MCF 10A (cell line): ENCODE results near the gene MRTO4. TPM values are rescaled to one million over a fixed set of nuclear protein-coding genes. Genes with fewer than 3 reads are reported as not detected.
"Not testable (repeated sequence)": the region's sequence is repeated elsewhere in the genome, so short reads cannot be mapped to it uniquely, and the experiment has no call there.

ENCODE experiments used
- BruUV-seq: library from RNA; stranded (reverse); fragments of 400-500 nt; replicated peaks from 2 replicates; lab custom pipeline; 2021; lab: Mats Ljungman, UMichigan
- CTCF ChIA-PET: fragments of 300-600 bp; sonication (Branson Sonifier 250); formaldehyde crosslinking; extraction: SDS; loops from one replicate; lab custom pipeline; 2021; ENCODE audit warnings: antibody characterized with exemption, inconsistent platforms; lab: Yijun Ruan, JAX
- POLR2A ChIA-PET: fragments of 300-600, 350-650 bp; sonication (Branson Sonifier 250); formaldehyde crosslinking; extraction: SDS; loops from one replicate; lab custom pipeline; 2020; ENCODE audit warnings: antibody characterized with exemption, inconsistent platforms; lab: Yijun Ruan, JAX
- DNase-seq: peaks from one replicate; pipeline ENCODE4 v3.0.0-alpha.2; 2018; ENCODE audit not compliant: unreplicated experiment
- H3K27ac Mint-ChIP-seq: one replicate; pipeline ENCODE4 v1.8.0; 2022; ENCODE audit warnings: mild to moderate bottlenecking, low read depth, mixed read lengths; ENCODE audit not compliant: unreplicated experiment
- H3K27me3 Mint-ChIP-seq: one replicate; pipeline ENCODE4 v1.8.0; 2022; ENCODE audit warnings: mixed read lengths; ENCODE audit not compliant: insufficient read depth, unreplicated experiment
- H3K36me3 Mint-ChIP-seq: one replicate; pipeline ENCODE4 v1.8.0; 2022; ENCODE audit warnings: mild to moderate bottlenecking, moderate library complexity, mixed read lengths; ENCODE audit not compliant: insufficient read depth, unreplicated experiment
- H3K4me1 Mint-ChIP-seq: one replicate; pipeline ENCODE4 v1.8.0; 2022; ENCODE audit warnings: mixed read lengths; ENCODE audit not compliant: insufficient read depth, unreplicated experiment
- H3K4me3 Mint-ChIP-seq: one replicate; pipeline ENCODE4 v1.8.0; 2022; ENCODE audit warnings: mild to moderate bottlenecking, moderate library complexity, mixed read lengths; ENCODE audit not compliant: unreplicated experiment
- H3K9me3 Mint-ChIP-seq: one replicate; pipeline ENCODE4 v1.8.0; 2022; ENCODE audit warnings: mixed read lengths; ENCODE audit not compliant: unreplicated experiment
- intact Hi-C: fragments of 100-400 bp; cut with micrococcal nuclease; formaldehyde crosslinking; loops from 2 replicates; pipeline ENCODE4 v1.14.1; 2022
- total RNA-seq: library from RNA; stranded (reverse); gene quantifications from 2 replicates; pipeline ENCODE4 v1.2.3, GENCODE V29; 2022
- TF ChIP-seq, protein P1 (sequence below): fragments of 200-600 bp; IDR thresholded peaks from one replicate; pipeline ENCODE4 v1.8.0; 2022; ENCODE audit warnings: antibody characterized with exemption, mild to moderate bottlenecking; ENCODE audit not compliant: unreplicated experiment

The MRTO4 gene
- total RNA-seq, 1 experiment from 2014 or later = 46.0 TPM

DNA sequence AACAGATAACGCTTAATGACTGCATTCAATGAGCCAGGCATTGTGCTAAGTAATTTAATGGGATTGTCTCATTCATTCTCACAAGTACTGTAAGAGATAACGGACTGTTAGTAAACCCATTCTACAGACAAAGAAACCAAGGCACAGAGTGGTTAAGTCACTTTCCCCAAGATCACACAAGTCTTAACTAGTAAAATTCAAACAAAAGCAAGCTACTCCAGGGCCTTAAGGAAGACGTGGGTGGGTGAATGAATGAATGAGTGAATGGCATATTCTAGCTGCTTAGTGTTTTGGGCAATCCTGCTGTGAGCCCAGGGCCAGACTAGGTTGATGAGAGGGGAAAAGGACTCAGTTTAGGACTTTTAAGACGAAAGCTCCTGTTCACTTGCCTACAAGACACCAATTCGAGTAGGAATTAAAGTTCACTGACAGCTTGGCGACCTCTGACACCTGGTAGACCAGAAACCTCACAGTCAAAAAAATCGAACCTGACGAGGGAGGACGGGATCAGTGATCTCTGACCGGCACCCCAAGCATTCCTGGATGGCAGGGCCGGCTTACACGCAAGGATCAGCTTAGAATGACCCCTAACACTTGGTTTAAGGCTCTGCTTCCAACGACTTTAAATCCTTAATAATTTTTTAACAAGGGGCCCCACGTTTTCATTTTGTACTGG lies 838 bp upstream of the MRTO4 start:
- Mint-ChIP-seq H3K27ac (peak overlapping the region; percentile 85), H3K4me1 (peaks cover 11% of the 10 kb centered on the region), H3K36me3 (peaks cover 11% of the 10 kb centered on the region), H3K27me3 (no peaks in the 10 kb centered on the region), H3K9me3 (no peaks in the 10 kb centered on the region), H3K4me3 (peak overlapping the region; percentile 95)
- CTCF ChIA-PET = interaction anchor here (0.6 to 1.3 kb wide), 7 partner anchors 9 to 424 kb away, joined by 3 to 6 read pairs (median 3); no protein-coding TSS in a partner anchor
- BruUV-seq = TSS peak; percentile 77
- intact Hi-C loops = loop anchor here (2.0 kb wide), 1 partner anchor 402 kb away; no protein-coding TSS in a partner anchor
- POLR2A ChIA-PET = interaction anchor here (0.6 to 2.9 kb wide), 15 partner anchors 10 to 395 kb away, joined by 3 to 24 read pairs (median 4); partner anchors contain the start of genes AKR7A2, SLC66A1 and UBR4
- TF ChIP-seq, protein P1, sequence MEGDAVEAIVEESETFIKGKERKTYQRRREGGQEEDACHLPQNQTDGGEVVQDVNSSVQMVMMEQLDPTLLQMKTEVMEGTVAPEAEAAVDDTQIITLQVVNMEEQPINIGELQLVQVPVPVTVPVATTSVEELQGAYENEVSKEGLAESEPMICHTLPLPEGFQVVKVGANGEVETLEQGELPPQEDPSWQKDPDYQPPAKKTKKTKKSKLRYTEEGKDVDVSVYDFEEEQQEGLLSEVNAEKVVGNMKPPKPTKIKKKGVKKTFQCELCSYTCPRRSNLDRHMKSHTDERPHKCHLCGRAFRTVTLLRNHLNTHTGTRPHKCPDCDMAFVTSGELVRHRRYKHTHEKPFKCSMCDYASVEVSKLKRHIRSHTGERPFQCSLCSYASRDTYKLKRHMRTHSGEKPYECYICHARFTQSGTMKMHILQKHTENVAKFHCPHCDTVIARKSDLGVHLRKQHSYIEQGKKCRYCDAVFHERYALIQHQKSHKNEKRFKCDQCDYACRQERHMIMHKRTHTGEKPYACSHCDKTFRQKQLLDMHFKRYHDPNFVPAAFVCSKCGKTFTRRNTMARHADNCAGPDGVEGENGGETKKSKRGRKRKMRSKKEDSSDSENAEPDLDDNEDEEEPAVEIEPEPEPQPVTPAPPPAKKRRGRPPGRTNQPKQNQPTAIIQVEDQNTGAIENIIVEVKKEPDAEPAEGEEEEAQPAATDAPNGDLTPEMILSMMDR = no peak
- DNase-seq = no peak

DNA sequence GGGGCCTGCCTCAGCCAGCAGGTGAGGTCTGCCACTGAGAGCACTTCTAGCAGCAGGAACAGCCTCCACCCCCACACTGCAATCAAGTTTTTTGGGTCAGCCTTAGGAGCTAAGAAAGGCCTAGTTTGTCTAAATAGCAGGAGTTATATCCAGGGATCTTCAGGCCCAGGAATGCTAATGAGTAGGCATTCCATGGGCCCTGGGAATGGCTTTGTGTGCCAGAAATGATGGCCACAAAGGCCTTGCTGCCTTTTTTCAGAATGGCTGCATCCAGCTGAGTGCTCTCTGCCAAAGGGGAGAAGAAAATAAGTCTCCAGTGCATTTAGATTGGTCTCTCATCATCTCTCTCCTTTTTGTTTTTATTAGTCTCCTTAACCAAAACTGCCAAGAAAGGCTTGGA lies 2.8 kb downstream of the MRTO4 start:
- H3K9me3 Mint-ChIP-seq = no peaks in the 10 kb centered on the region
- H3K4me1 Mint-ChIP-seq = peaks cover 11% of the 10 kb centered on the region
- no peak for DNase-seq
- ChIA-PET CTCF (interaction anchor here (0.6 kb wide), 1 partner anchor 45 kb away, joined by 4 read pairs; no protein-coding TSS in a partner anchor), POLR2A (interaction anchor here (0.6 to 1.6 kb wide), 2 partner anchors 9 to 46 kb away, joined by 4 to 6 read pairs; no protein-coding TSS in a partner anchor)
- H3K4me3 Mint-ChIP-seq = no peak overlapping the region
- no peaks in the 10 kb centered on the region for H3K27me3 Mint-ChIP-seq
- BruUV-seq = no TSS peak
- H3K27ac Mint-ChIP-seq = no peak overlapping the region
- intact Hi-C loops = no loop called here
- H3K36me3 Mint-ChIP-seq = peaks cover 43% of the 10 kb centered on the region
- TF ChIP-seq, protein P1 = no peak

DNA sequence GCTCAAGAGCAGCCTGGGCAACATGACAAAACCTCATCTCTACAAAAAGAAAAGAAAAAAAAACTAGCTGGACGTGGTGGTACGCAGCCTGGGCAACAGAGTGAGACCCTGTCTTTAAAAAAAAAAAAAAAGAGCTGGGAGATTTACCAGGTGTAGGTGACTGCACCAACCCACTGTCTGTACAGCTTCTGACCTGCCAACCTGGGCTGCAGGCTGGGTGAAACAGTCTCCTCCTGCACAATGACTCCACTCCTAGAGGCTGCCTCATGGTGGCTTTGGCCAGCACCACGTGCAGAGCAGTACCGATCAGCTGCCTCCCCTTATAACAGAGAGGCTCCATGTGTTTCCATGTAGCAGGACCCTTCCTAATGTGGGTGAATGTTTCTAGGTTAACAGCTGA lies 3.7 kb downstream of the MRTO4 start:
- no TSS peak for BruUV-seq
- DNase-seq = no peak
- Mint-ChIP-seq H3K36me3 (peaks cover 48% of the 10 kb centered on the region), H3K27me3 (no peaks in the 10 kb centered on the region), H3K27ac (no peak overlapping the region), H3K4me1 (peaks cover 11% of the 10 kb centered on the region), H3K4me3 (no peak overlapping the region), H3K9me3 (no peaks in the 10 kb centered on the region)
- intact Hi-C loops = no loop called here
- TF ChIP-seq, protein P1 = no peak
- CTCF ChIA-PET = no interaction called here
- POLR2A ChIA-PET = interaction anchor here (1.6 kb wide), 1 partner anchor 9 kb away, joined by 6 read pairs; no protein-coding TSS in a partner anchor

DNA sequence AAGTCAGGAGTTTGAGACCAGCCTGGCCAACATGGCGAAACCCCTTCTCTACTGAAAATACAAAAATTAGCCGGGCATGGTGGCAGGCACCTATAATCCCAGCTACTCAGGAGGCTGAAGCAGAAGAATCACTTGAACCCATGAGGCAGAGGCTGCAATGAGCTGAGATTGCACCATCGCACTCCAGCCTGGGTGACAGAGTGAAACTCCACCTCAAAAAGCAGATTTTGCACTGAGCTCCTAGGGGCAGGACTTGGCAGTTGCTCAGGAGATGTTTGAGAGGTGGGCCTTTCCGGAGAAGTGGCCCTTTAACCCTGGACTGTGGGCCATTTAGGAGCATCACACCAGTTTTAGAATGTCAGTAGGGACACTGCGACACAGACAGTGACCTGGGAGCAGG lies 4.7 kb downstream of the MRTO4 start:
- peaks cover 48% of the 10 kb centered on the region for H3K36me3 Mint-ChIP-seq
- H3K27me3 Mint-ChIP-seq, H3K4me3 Mint-ChIP-seq, DNase-seq, H3K9me3 Mint-ChIP-seq, BruUV-seq, intact Hi-C loops, H3K27ac Mint-ChIP-seq: not testable (repeated sequence)
- ChIA-PET POLR2A (interaction anchor here (1.4 kb wide), 1 partner anchor 49 kb away, joined by 4 read pairs; no protein-coding TSS in a partner anchor), CTCF (interaction anchor here (1.3 kb wide), 1 partner anchor 15 kb away, joined by 5 read pairs; no protein-coding TSS in a partner anchor)
- H3K4me1 Mint-ChIP-seq = peaks cover 11% of the 10 kb centered on the region
